ENCODE data around the gene LATS2.
"Not testable (repeated sequence)": the region's sequence is repeated elsewhere in the genome, so short reads cannot be mapped to it uniquely, and the experiment has no call there.

LATS2 gene

DNA sequence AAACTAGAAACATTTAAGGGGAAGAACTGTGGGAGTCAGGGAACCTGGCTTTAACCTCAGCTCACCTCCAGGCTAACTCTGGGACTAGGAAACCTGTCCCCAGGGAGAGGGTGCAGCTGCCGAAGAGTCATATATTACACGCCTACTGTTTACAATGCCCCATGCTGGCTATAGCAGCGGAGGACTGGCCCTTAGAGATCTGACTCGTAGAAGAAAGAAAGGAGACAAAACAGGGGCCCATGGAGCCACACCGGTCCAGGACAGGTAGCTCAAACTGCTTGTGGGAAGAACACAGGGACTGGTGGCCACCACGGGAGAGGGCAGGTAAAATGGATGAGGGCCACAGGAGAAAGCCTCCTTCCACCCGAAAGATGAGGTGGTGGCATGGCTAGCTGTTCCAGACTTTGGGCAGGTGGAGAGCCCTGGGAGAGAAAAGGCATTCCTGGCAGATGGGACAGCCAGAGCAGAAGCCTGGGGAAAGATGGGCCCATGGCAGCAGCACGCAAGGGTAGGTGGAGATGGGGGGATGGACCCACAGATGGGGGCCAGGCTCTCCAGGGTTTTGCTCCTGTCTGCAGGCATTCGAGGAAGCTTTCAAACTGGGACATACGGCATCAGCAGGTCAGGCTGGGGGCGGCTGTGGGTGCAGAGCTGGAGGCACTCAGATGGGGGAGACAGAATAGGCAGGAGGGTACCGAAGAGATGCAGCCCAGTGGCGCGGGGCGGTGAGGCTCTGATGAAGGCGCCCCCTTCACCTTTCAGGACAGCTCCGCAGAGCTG lies 69.5 kb downstream of the LATS2 start:
- no peak for DNase-seq (ENCODE audit: low spot score)

DNA sequence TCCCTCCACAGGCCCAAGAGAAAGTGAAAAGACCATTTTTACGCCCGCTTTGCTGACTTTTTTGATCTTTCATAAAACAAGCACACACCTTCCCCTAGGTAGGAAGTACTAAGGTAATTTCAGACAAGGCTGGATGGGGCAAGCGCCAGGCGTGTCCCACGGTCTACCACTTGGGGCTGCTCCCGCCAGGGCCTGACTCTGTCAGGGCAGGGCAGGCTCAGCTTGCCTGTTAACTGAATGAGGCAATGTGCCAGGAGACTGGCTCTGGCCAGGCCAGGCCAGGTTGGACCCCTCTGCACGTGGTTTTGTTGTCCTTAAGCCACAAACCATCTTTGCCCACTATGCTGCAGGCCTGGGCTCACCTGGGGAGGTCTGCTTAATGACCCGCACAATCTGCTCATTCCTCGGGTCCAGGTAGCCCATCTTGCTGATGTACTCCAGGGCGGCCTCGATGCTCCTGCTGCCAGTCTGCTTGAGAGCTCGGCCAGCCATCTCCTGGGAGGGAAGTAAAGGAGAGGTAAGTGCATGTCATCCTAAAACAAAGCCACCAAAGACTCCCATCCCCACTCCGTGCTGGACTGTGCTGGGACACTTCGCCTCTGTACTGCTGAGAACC lies 70.4 kb downstream of the LATS2 start:
- no peak for DNase-seq (ENCODE audit: low spot score)

DNA sequence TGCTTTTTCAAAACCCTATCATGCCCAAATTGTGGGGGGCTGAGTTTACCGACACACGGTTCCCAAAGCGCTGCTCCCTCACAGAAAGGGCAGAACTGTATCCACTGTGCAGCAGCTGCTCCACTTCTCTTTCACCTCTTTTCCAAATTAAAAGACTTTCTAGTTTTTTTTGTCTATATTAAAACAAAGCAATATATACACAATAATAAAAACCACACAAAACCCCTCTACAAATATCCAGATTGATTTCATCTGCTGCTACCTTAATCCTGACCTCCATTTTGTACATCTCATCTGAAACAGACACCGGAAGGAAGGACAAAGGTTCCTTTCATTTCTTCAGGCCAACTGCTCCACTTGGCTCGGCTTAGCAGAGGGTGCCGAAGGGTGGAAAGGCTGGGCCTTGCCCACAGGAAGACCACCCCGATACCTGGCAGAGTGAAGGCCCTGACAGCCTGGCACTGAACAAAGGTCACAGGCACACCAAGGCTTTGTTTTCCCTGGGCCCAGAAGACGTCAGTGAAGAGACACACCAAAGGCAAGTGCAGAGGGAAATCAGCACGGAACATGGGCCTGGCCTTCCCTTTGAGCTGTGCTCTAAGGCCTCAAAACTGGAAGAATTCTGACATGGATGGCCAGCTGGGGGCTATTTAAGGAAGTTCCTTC lies 71.6 kb downstream of the LATS2 start:
- DNase-seq (ENCODE audit: low spot score): no peak

DNA sequence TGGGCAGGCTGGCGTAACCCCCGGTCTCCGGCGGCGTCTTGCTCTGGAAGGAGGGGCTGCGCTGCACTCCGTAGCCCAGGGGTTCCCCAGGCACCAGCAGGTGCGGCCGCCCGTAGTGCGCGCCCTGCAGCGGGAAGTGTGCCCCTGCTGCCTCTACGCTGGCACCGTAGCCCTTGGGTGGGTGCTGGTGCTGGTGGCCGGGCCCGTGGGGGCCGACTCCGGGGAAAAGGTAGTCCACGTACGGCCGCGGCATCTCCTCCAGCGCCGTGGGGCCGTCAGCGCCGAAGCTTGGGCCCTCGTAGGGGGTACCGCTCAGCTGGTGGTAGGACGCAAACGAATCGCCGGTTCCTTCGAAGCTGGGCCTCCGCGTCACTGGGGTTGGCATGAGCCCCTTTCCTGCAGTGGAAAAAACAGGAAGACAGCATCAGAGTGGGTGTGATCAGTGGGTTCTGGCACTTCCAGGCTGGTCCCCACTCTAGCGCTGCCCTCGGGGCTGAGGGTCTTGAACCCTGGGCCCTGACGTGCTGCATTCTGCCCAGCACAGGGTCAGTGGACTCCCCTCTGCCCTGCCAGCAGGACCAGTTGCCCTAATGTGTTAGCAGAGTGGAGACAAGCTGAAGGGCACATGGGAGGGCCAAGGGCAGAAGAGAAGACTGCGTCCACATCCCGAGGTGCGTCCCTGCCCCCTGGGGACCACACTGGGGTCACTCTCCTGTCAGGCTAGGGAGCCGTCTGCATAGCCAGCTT lies 72.3 kb downstream of the LATS2 start:
- no peak for DNase-seq (ENCODE audit: low spot score)

DNA sequence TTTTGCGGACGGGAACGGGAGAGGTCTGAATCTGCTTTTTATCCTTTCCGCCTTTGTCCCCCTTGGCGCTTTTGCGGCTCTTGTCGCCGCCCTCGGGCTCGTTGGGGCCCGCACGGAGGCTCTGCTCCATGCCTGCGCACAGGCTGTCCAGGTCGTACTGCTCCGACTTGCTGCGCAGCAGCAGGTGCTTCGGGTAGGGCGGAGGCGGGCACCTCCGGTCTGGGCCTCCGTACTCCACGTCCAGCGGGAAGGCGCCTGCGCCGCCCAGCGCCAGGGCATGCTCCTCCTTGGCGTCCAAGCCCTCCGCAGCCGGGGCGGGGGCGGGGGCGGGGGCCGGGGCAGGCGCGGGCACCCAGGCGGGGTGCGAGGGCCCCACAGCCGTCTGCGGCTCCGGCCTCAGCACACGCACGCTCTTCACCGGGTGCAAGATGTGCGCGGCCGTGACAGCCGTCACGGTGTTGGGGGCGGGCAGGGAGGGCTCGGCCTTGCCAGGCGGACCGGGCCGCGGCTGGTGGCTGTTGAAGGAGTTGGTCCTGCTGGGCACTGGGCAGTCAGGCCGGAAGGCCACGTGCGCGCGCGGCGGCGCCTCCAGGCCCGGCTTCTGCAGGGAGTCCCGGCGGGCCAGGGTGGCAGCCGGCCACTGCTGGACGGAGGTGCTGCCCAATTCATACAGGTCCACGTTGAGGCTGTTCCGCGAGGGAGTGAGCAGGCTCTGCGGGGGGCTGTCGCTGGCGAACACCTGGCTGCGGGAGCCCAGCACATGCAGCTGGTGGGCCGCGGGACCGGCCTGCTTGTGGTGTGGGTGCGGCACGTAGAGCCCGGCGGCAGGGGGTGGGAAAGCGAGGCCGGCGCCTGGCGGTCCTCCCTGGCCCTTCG lies 73.1 kb downstream of the LATS2 start:
- no peak for DNase-seq (ENCODE audit: low spot score)

DNA sequence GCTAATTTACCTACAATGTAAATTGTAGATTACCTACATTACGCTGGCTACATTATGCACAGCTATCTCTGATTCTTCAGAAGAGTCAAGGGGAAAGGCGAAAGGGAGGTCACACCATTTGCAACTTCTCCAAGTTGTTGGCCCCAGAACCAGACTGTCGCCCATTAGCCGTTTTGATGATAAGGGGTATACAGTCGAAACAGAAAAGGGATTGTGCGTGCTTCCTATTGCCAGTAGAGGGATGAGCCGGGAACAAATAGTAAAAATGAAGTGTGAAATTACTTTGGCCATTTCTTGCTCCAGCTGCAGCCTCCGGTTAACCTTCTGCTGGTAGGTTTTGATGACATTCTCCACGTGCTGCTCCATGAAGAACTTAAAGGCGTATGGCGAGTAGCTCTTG lies 73.8 kb downstream of the LATS2 start:
- DNase-seq (ENCODE audit: low spot score): no peak

DNA sequence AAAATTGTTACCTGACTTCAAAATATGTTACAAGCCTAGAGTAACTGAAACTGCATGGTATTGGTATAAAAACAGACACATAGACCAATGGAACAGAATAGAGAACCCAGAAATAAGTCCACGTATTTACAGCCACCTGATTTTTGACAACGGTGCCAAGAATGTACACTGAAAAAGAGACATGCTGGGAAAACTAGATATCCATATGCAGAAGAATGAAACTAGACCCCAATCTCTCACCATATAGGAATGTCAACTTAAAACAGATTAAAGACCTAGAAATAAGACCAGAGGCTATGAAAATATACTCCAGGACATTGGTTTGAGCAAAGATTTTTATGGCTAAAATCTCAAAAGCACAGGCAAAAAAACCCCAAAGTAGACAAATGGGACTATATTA lies 76.5 kb downstream of the LATS2 start:
- DNase-seq (ENCODE audit: low spot score): no peak

DNA sequence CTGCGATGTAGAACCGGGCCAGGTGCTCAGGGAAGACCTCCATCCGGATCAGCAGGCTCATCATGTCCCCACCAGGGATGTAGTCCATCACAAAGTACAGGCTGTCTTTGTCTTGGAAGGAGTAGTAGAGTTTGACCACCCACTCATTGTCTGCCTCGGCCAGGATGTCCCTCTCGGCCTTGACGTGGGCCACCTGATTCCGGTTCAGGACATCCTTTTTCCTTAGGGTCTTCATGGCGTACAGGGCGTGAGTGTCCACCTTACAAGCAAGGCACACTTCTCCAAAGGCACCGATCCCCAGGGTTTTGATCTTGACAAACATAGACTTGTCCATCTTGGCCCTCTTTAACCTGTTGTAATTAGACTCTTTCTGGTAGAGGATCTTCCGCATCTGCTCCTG lies 78.0 kb downstream of the LATS2 start:
- no peak for DNase-seq (ENCODE audit: low spot score)

DNA sequence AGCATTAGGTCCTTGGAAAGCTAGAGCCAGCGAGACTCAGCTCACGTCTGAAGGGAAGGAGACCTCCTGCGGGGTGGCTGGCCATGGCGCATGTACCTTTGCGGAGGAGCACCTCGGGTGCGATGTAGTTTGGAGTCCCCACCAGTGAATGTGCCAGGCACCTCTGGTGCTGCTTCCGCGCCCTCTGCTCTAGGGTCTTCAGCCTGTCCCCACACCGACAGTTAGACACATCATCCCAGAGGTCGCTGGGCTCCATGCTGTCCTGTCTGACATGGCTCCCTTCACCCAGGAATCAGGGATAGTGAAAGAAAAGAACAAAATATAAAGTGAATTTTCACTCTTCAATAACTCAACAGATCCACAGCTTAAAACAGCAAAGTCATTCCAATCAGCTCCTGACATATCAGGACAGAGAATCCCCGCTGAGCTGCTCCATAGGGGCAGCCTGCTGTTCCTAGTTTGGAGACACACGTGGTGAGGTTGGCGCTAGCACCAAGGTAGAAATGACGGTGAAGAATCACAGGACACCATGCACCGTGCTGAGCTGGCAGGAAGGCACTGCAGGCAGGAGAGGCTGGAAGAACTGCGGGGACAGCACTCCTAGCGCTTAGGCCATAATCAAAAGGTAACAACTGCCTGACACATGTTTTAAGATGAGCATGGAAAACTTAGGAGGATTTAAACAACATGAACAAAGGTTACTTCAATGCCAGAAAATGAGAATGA lies 79.9 kb downstream of the LATS2 start:
- no peak for DNase-seq (ENCODE audit: low spot score)

DNA sequence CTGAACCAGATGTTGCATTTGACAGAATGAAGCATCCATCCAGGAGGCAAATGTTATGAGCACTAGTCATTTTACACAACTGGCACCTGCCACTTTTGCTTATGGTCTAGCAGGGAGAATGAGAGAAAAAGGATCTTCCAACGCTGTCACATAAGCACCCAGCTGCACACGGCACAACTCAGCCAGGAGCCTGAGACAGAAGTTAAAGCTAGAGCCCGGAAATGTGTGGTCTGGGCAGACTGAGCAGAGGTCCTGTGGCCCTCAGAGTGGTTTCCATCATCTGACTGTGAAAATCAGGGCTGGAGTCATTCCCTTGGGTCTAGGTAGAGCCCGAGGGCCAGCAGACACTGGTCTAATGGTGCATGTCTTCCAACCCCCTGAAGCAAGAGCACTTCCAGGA lies 80.5 kb downstream of the LATS2 start:
- DNase-seq (ENCODE audit: low spot score): no peak

DNA sequence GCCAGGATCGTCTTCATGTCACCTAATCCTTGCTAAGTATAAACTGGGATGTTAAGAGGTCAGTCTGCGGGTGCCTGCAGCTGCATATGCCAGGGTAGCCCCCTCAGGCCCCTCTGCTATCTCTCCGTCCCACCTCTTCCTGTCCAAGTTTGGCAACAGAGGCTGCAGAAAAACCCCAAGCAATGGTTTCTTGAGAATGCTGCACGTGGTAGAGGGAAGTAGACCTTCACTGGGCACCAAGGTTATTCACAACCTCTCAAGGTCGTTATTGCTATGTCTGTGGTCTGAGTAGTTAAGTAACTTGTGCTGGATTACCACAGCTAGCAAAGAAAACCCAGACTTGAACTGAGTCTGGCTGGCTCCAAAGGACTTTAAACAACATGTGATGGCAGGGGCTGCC lies 81.0 kb downstream of the LATS2 start:
- DNase-seq (ENCODE audit: low spot score): no peak

DNA sequence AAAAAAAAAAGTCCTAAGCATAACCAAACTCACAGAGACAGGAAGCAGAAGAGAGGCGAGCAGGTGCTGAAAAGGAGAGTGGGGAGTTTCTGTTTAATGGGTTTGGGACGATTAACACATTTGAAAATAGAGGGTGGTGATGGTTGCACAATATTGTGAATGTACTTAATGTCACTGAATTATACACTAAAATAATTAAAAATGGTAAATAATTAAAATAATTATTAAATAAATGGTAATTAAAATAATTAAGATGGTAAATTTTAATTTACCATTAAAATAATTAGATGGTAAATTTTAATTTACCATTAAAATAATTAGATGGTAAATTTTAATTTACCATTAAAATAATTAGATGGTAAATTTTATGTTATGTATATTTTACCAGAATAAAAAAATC lies 84.0 kb downstream of the LATS2 start:
- DNase-seq (ENCODE audit: low spot score): no peak

DNA sequence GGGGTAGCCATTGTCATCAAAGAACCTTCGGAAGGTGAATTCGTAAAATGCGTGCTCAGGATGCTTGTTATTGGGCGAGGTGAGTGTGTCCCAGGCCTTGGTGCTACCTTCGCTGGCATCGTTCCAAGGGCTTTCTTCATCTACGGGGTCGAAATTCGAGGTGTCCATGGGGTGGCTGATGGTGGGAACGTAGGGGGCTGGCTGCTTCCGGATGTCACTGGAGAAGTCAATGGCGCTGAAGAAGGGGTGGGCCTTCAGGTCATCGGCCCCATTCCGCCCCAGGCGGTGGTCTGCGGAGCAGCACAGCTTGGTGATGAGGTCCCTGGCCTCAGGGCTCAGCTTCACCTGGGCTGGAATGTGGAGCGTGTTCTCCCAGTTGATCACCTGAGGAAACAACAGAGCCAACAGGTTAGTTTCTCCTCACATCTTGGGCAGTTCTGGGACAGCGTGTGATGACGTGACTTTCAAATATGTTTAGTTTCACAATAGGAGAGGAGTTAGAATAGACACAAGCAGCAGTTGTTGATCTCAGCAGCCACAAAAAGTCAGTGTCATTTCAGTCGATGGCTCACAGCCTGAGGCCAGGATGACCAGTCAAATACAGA lies 86.3 kb downstream of the LATS2 start:
- DNase-seq (ENCODE audit: low spot score): no peak

DNA sequence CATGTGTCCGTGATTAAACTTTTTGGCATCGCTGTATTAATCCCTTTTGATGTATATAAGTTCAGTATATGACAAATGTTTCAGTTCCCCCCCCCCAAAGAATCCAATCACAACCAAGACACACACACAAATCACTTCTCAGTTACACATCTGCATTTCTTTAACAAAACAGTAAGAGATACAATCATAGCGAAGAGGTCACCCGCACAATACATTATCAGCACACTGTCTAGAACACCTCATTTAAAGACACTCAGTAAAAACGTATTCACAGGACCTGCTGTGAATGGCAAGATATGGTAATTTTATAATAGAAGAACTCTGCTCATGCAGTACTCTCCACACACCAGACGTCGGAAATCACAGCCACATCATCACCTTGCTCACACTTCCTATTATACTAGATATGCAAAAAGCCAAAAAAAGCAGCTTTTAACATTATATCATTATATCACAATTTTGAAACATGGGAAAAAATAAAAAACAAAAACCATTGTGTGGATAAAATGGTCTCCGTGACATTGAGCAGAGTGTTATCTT lies 87.4 kb downstream of the LATS2 start:
- DNase-seq (ENCODE audit: low spot score): no peak

DNA sequence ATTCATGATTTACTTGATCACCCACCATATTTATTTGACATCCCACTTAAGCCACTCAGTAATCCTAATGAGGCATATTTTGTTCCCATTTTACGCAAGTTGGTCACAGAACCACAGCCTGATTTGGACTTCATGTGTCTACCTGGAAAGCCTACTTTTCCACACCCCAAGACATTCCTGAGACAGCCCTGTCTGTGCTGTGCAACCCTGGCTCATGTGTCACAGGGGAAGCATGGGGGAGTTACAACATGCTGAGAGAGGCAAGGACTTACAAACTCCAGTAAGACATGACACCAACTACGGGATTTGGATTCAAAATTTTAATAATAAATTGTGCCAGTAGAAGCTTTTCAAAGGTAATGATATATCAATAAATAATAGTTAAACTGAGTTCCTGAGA lies 88.7 kb downstream of the LATS2 start:
- no peak for DNase-seq (ENCODE audit: low spot score)

DNA sequence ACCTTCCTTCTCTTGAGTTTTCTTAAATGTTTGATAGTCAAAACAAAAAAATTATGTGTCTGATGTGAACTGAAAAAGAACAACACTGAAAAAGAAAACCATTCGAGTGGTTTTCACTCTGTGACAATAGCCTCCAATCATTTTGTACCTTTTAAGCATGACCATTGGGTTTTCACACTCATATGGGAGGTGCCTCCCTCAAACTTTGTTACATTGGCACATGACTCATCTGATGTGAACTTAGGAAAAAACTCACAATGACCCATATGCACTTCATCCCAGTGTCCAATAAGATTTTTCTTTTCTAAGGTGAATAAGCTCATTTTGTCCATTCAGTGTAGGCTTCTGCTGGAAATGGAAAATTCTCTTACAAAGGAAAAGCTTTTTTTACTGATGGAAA lies 92.2 kb downstream of the LATS2 start:
- DNase-seq (ENCODE audit: low spot score): no peak

DNA sequence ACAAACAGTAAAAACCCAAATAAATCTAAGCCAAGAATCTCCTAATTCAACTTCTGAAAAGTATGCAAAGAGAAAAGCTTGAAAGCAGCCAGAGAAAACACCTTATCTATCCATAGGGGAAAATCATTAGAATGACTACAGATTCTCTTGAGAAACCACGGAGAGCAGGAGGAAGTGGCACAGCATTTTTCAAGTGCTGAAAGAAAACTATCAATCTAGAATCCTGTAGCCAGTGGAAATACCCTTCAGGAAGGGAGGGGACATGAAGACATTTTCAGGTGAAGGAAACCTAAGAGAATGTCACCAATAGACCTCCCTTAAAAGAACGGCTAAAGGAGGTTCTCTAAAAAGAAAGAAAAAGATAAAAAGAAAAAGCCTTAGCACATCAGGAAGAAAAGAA lies 92.6 kb downstream of the LATS2 start:
- DNase-seq (ENCODE audit: low spot score): no peak

DNA sequence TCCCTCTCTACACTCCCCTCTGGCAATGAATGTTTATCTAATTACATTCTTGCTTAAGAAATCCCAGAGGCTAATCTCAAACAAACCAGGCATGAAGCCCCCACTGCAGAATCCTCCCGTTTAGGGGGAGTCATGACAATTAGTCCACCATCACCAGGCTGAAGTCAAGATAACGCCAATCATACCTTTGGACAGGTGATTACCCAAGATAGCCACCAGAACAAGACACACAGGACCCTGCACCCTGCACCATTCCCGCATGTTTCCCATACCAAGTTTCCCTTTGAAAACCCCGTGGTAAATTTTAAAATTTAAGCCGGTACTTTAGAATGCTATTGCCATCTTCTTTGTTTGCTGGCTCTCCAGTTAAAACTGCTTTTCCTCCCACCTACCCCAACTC lies 94.0 kb downstream of the LATS2 start:
- DNase-seq (ENCODE audit: low spot score): no peak

DNA sequence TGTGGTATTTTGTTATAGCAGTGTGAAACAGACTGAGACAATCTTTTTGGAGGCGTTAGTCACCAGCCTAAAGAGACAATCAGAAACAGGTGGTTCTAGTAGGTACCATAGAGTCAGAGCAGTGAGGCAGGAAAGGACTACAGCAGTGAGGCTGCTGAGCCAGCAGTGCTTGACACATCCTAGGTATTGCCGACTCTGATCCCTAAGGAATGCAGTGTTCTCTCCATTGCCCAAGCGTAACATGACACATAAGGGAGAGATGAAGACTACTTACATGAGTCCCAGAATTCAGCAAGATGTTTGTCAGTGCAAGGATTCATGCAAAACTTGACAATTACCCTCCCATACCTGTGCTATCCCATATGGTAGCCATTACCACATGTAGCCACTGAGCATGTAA lies 96.5 kb downstream of the LATS2 start:
- DNase-seq (ENCODE audit: low spot score): no peak

DNA sequence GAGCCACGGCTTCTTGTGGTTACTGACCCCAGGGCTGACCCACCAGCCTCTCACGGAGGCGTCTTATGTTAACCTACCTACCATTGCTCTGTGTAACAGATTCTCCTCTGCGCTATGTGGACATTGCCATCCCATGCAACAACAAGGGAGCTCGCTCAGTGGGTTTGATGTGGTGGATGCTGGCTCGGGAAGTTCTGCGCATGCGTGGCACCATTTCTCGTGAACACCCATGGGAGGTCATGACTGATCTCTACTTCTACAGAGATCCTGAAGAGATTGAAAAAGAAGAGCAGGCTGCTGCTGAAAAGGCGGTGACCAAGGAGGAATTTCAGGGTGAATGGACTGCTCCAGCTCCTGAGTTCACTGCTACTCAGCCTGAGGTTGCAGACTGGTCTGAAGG lies 99.7 kb downstream of the LATS2 start:
- not testable (repeated sequence) for DNase-seq (ENCODE audit: low spot score)

All from AG08396 (cell line).